ENCODE results near the gene TNPO1.

Gene TNPO1

GRCh38 chr5:72785801-72786200 lies 30.7 kb upstream of the TNPO1 start:
- Histone ChIP-seq H3K4me1 (ENCODE audit: insufficient read depth, low read length) (no peaks in the 10 kb centered on the region), H2AFZ (ENCODE audit: low read depth, low read length) (no peak overlapping the region), H3K4me2 (ENCODE audit: insufficient read depth, low read length) (no peak overlapping the region), H4K20me1 (ENCODE audit: insufficient read depth, low read length) (no peaks in the 10 kb centered on the region), H3K36me3 (ENCODE audit: insufficient read depth, low read length) (no peaks in the 10 kb centered on the region), H3K9me3 (ENCODE audit: insufficient read depth, low read length, severe bottlenecking) (no peaks in the 10 kb centered on the region), H3K27me3 (ENCODE audit: insufficient read depth, low read length, poor library complexity) (peaks cover 4% of the 10 kb centered on the region), H3K79me2 (ENCODE audit: insufficient read depth, low read length) (no peaks in the 10 kb centered on the region), H3K27ac (ENCODE audit: low read length) (no peak overlapping the region), H3K4me3 (ENCODE audit: low read depth in 1 of 2, low read length in 2 of 2) (no peak overlapping the region), H3K9ac (ENCODE audit: low read depth, low read length) (no peak overlapping the region)
- DNase-seq (no peak), ATAC-seq (ENCODE audit: insufficient read depth, low read depth) (no peak)
- TF ChIP-seq EZH2 (IDR thresholded peaks at IDR 0.05; ENCODE audit: borderline replicate concordance, low read depth, low read length, severe bottlenecking), result no peak
- TF ChIP-seq CTCF (IDR thresholded peaks at IDR 0.05; ENCODE audit: borderline replicate concordance, extremely low read depth, low read length, poor library complexity, severe bottlenecking), result no peak

- ATAC-seq (ENCODE audit: insufficient read depth, low read depth), result no peak
These were observed 29.8 kb upstream of the TNPO1 start for GRCh38 chr5:72786676-72787075.

GRCh38 chr5:72788866-72789505 lies 27.5 kb upstream of the TNPO1 start:
- no peaks in the 10 kb centered on the region for H4K20me1 ChIP-seq (ENCODE audit: insufficient read depth, low read length)
- H3K9me3 ChIP-seq (ENCODE audit: insufficient read depth, low read length, severe bottlenecking), result no peaks in the 10 kb centered on the region
- H3K4me3 ChIP-seq (ENCODE audit: low read depth in 1 of 2, low read length in 2 of 2), result no peak overlapping the region
- DNase-seq (no peak), ATAC-seq (ENCODE audit: insufficient read depth, low read depth) (no peak)
- H3K27me3 ChIP-seq (ENCODE audit: insufficient read depth, low read length, poor library complexity), result peaks cover 8% of the 10 kb centered on the region
- no peak for TF ChIP-seq CTCF (IDR thresholded peaks at IDR 0.05; ENCODE audit: borderline replicate concordance, extremely low read depth, low read length, poor library complexity, severe bottlenecking)
- TF ChIP-seq EZH2 (IDR thresholded peaks at IDR 0.05; ENCODE audit: borderline replicate concordance, low read depth, low read length, severe bottlenecking), result no peak
- H3K36me3 ChIP-seq (ENCODE audit: insufficient read depth, low read length), result no peaks in the 10 kb centered on the region
- no peak overlapping the region for H3K27ac ChIP-seq (ENCODE audit: low read length)
- H3K79me2 ChIP-seq (ENCODE audit: insufficient read depth, low read length), result no peaks in the 10 kb centered on the region
- no peak overlapping the region for H2AFZ ChIP-seq (ENCODE audit: low read depth, low read length)
- no peak overlapping the region for H3K4me2 ChIP-seq (ENCODE audit: insufficient read depth, low read length)
- no peak overlapping the region for H3K9ac ChIP-seq (ENCODE audit: low read depth, low read length)
- H3K4me1 ChIP-seq (ENCODE audit: insufficient read depth, low read length), result no peaks in the 10 kb centered on the region

More at GRCh38 chr5:72786676-72787075, 29.8 kb upstream of the TNPO1 start:
- Histone ChIP-seq H3K4me2 (ENCODE audit: insufficient read depth, low read length) (no peak overlapping the region), H3K9me3 (ENCODE audit: insufficient read depth, low read length, severe bottlenecking) (no peaks in the 10 kb centered on the region), H3K27me3 (ENCODE audit: insufficient read depth, low read length, poor library complexity) (peaks cover 4% of the 10 kb centered on the region), H4K20me1 (ENCODE audit: insufficient read depth, low read length) (no peaks in the 10 kb centered on the region), H3K79me2 (ENCODE audit: insufficient read depth, low read length) (no peaks in the 10 kb centered on the region), H3K4me3 (ENCODE audit: low read depth in 1 of 2, low read length in 2 of 2) (no peak overlapping the region), H3K4me1 (ENCODE audit: insufficient read depth, low read length) (no peaks in the 10 kb centered on the region), H3K27ac (ENCODE audit: low read length) (no peak overlapping the region), H3K36me3 (ENCODE audit: insufficient read depth, low read length) (no peaks in the 10 kb centered on the region), H3K9ac (ENCODE audit: low read depth, low read length) (no peak overlapping the region), H2AFZ (ENCODE audit: low read depth, low read length) (no peak overlapping the region)
- TF ChIP-seq EZH2 (IDR thresholded peaks at IDR 0.05; ENCODE audit: borderline replicate concordance, low read depth, low read length, severe bottlenecking) (no peak), CTCF (IDR thresholded peaks at IDR 0.05; ENCODE audit: borderline replicate concordance, extremely low read depth, low read length, poor library complexity, severe bottlenecking) (no peak)
- DNase-seq, result no peak

All from DND-41 (cell line).